Fibroblast of skin of right biceps (primary cell): ENCODE results near the gene CFAP107.
"Not testable (repeated sequence)": the region's sequence is repeated elsewhere in the genome, so short reads cannot be mapped to it uniquely, and the experiment has no call there.

Experiments used
- DNase-seq: peaks from one replicate; pipeline ENCODE4 v3.0.0-alpha.2; 2013

Gene CFAP107

DNA sequence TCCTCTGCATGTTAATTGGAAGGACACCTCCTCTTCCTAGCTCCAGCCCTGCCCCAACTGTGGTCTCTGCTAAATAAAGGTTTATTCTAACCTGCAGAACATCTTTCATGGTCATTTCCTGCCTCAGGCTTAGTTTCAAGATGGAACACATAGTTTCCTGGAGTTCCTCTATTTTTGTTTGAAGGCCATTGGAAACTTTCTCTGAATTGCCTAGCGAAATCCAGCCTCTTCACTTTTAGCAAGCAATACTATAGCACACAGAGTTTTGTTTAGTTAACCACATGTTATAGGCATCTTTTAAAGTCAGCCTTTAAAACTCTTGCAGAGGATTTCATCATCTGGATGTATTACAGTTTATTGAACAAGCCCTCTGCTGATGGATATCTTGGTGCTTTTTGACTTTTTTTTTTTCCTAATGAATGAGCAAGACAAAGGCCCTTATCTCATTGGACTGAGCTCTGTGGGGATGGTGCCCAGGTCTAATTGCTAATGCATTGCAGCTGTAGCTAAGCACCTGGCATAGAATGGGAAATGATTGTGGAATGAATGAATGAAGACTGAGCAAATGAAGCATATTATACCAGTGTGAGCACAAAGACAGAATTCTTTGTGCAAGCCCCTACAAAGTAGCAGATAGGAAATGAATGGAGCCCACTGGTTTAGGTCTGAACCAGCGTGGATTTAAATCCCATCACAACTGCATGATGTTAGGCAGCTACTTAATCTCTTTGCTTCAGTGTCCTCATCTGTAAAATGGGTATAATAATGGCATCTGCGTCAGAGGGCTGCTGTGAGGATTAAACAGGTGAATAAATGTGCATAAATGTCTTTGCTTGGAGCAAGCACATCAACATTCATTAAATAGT lies 641 bp upstream of the CFAP107 start:
- DNase-seq, result peak; percentile 42

DNA sequence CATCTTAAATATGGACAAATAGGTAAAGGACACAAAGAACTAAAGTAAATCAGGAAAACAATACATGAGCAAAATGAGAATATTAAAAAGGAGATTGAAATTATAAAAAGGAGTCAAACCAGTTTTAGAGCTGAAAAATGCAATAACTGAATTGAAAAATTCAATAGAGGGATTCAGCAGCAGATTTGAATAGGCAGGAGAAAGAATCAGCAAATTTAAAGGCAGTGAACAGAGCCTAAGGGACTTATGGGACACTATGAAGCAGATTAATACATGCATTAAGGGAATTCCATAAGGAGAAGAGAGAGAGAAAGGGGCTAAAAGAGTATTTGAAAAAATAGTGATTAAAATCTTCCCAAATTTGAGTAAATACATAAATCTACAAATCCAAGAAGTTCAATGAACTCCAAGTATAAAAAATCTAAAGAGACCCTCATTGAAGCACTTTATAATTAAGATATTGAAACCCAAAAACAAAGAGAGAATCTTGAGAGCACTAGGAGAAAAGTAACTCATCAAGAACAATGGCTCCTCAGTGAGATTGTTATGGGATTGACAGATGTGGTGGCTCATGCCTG lies 2.9 kb downstream of the CFAP107 start:
- no peak for DNase-seq

DNA sequence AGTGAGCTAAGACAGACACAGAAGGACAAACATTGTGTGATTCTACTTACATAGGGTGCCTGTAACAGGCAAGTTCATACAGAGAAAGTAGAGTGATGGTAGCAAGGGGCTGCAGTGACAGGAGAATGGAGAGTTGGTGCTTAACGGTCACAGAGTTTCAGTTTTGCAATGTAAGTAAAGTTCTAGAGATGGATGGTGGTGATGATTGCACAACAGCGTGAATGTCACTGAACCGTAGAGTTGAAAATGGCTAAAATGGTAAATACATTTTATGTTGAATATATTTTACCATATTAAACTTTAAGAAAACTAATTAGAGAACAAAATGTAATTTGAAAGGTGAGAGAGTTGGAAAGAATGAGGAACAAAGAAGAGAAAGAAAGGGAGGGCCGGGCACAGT lies 8.7 kb downstream of the CFAP107 start:
- DNase-seq, result no peak

DNA sequence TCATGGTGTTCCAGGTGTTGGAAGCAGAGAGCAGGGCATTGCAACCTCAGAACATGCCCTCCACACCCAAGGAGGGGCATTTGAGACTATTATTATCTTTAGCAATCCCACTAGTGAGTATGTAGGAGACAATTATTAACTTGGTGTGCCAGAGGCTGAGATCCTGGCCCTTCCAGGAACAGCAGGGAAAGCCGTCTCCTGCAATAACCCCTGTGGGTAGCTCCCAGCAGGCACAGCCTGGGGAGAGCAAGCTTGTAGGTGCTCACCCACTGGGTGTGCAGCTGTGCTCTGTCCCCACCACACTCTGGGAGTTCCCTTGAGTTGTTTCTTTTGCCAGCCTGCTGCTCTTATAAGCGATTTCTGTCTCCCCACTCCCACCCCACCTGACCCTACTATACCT lies 10.3 kb downstream of the CFAP107 start:
- no peak for DNase-seq

DNA sequence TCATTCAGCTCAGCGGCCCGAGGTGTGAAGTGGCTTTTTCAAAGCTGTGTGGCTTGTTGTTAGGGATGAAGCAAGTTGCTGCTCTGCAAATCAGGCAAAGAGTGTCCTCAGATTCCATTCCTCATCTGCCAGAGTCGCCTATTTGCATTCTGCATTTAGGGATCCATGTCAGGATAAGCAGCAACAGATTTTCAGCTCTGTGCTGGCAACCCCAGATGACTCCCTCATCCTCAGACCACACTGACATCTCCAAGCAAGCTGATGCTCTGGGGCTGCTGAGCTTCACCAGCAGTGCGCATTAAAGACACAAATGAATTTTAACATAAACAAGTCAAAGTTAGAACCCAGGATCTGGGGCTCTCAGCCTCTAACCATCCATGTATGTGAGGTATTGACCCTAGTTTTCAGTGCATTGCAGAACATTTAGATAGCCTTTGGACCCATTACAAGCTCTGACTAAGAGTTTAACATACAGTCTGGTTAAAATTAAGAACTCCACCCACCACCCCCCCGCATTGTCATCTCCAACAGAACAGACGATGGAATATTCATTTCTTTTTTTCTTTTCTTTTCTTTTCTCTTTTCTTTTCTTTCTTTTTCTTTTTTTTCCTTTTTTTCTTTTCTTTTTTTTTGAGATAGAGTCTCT lies 10.9 kb downstream of the CFAP107 start:
- DNase-seq, result peak; percentile 1

DNA sequence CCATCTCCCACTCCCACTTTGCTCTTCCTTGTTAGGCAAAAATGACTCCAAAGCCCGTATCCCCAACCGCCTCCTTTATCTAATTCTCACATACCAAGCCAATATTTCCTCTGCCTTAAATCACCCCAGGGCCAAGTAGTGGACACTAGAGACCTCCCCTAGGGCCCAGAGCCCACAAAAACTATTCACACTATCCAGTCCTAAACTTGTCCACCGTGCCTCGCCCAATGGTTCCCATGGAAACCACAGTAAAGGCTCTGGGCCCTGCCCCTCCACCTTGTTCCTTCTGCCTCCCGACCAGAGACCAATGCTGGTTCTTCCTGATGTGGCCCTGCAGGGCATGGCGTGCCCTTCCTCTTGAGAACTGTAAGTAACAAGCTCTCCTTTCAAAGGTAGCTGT lies 11.8 kb downstream of the CFAP107 start:
- DNase-seq, result no peak

DNA sequence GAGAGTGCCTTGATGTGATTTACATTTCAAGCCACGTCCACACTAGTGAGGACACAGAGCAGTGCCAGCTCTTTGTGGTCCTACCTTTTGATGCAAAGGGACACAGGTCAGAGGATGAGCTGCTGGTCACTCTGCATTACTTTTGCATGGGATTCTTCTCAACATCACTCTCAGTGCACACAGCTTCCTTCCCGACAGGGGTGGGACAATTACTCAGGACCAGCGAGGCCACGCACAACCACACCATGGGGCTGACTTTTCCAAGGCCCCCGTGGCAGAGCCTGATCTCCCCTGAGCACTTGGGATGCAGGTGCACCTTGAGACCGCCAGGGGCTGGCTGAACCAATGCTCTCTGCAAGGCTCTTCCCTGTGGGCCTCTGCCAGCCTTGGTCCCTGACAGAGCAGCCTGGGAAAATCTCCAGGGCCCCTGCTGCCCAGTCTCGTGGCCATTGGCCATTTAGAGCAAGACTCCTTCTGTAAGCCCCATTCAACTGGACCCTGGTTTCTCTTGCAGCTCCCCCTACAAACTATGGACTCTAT lies 14.3 kb downstream of the CFAP107 start:
- DNase-seq, result no peak

DNA sequence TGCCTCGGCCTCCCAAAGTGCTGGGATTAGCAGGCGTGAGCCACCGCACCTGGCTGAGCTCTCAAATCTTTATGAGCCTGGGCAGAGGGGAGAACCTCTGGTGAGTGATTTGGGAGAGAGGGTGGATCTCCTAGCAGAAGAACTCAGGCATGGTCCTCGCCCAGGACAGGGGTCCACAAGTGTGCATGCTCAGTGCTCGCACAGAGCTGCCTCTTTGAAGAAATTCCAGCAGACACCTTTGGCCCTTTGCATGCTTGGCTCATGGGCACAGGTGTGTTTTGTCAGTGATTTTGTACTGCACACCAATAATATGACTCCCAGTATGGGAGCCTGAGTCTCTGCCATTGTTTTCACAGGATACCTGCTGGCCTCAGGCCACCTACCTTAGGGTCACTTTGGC lies 15.8 kb downstream of the CFAP107 start:
- DNase-seq, result no peak

DNA sequence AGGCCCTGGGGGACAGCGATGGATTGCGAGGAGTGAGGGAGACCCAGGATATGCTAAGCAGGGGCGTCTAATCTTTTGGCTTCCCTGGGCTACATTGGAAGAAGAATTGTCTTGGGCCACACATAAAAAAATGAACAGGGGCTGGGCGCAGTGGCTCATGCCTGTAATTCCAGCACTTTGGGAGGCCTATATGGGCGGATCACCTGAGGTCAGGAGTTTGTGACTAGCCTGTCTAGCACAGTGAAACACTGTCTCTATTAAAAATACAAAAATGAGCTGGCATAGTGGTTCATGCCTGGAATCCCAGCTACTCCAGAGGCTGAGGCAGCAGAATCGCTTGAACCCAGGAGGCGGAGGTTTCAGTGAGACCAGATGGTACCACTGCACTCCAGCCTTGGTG lies 16.8 kb downstream of the CFAP107 start:
- DNase-seq, result no peak

DNA sequence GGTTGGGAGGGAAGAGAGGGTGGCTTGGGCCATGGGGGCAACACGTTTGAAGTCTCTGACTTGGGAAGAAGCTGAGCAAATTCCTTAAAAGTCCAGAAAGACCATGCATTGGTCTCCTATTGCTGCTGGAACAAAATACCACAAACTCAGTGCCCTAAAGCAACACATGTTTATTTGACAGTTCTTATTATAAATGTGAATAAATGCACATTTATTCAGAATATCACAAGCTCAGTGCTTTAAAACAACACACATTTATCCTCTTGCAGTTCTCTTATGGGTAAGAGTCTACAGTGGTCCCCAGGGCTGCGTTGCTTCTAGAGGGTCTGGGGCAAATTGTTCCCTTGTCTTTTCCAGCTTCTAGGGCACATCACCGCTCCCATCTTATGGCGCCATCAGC lies 17.5 kb downstream of the CFAP107 start:
- no peak for DNase-seq

DNA sequence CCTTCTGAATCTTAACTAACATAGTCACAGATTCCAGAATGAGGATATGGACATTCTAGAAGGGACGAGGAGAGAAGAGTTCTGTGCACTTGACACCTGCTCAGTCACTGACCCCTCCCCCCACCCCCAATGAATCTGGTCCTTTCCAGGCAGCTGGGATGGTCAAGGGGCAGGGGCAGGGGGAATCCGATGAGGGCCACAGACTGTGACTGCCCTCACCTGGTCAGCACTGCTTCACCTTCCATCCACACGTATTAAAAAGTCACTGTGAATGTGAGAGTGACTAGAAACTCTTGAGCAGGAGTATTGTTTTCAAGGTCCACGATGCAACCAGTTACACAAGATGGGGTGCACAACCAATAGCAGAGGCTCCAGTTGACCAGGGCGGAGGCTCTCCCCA lies 18.0 kb downstream of the CFAP107 start:
- no peak for DNase-seq

DNA sequence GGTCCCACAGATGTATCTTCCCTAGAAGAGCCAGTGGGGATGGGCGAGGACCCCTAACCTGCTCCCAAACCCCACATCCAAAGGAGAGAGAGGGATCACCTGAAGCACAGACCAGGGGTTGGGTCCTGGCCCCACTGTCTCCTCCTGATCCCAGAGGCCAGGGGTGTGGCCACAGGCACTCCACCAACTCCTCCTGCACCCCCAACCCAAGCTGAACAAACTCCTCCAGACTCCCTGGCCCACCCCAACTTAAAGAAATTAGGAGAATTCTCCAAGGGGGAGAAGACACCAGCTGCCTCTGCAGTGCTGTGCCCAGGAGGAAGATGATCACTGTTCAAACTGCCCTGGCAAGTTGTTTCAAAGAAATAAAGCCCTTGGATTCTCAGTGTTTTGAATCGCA lies 23.0 kb downstream of the CFAP107 start:
- DNase-seq, result no peak

DNA sequence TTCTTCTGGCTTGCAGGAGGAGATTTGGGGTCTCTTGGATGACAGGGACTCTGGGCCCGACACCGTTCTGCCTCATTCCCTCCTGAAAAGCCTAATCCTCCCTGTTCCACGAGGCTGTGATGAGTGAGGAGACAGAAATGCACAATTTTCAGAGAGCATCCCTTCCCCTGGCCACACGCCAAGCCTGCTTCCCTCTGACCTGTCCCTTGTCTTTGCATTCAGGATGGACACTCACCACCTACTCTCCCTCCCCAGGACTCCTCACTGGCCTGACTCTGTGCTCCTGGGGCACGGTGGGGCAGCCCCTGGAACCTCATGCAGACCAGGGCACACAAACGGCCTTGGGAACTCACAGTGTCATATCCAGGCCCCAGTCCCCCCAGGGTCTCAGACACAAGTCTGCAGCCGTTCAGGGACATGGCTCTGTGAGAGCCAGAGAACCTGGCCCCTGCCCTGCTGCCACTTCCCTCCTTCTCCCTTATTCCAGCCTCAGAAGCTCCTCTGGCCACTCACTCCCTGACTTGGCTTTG lies 24.0 kb downstream of the CFAP107 start:
- no peak for DNase-seq

DNA sequence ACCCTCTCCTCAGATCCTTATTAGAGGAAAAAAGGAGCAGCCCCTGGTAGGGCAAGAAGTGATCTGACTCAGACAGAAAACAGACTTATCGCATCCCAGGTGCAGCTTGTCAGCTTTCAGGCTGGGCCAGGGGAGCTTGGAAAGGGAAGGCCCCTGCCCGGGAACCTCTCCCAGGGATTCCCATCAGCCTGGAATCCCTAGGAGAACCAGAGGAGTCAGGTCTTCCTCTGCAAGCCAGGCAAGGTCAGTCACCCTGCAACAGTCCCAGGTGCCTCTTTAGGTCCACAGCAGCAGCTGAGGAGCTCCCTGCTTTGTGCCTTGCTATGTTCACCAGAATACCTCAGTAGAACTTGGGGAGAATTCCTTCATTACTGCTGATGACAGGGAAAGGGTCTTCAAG lies 24.6 kb downstream of the CFAP107 start:
- DNase-seq, result no peak

DNA sequence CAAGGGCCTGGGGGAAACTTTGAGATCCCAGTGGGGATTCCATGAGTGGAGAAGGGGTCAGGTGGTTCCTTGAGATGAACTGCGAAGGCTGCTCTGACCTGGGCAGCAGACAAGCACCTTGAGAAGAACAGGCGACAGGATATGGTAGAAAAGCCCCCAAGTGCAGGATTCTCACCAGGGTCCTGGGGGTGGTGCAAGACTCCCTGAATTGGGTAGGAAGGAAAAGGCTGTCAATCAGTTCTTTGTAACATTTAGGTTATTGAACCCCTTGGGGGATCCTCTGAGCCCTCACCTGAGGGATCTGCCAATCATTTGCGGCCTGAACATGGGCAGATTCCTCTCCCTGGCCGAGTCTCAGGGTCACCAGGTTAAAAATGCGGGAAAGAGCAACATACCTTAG lies 25.2 kb downstream of the CFAP107 start:
- no peak for DNase-seq

DNA sequence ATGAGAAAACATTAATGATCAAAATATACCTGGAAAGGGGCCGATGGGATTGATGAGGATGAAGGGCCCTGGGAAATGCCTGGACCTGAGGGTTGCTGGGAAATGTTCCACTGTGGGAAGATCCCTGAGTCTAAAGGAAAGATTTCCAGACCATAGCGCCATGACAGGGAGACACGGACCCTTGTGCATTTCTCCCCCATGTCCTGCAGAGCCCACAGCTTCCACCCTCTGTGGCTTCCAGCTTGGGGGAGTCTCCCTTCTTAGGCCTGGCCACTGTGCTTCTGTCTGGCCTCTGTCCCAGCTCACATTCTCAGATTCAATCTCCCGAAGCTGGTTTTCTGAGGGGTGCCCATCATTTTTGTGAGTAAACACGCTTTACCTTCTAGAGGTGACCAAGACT lies 26.5 kb downstream of the CFAP107 start:
- DNase-seq, result no peak

DNA sequence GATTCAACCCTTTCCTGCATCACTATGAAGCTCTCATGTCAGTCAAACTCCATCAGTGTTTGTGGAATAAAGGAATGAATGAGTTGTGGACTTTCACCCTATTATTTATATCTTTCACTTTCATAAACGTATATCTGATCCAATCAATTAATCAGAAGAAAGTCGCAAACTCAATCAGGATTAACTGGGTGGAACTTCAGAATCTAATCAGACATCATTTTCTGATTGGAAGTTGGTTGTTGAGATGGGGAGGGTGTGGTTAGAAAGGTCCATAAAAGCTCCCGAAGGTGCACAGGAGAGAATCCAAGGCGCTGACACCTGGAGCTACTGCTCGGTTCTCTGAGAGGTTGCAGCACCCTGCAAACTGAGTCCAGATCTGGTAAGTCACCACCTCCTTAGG lies 27.4 kb downstream of the CFAP107 start, which contains the start of gene PRAMEF12:
Gene PRAMEF12, plus strand, starts transcription at position 301 of the 400 bp plus-strand sequence. CDS start 1,130 bp downstream, outside the sequence.
- DNase-seq, result no peak

DNA sequence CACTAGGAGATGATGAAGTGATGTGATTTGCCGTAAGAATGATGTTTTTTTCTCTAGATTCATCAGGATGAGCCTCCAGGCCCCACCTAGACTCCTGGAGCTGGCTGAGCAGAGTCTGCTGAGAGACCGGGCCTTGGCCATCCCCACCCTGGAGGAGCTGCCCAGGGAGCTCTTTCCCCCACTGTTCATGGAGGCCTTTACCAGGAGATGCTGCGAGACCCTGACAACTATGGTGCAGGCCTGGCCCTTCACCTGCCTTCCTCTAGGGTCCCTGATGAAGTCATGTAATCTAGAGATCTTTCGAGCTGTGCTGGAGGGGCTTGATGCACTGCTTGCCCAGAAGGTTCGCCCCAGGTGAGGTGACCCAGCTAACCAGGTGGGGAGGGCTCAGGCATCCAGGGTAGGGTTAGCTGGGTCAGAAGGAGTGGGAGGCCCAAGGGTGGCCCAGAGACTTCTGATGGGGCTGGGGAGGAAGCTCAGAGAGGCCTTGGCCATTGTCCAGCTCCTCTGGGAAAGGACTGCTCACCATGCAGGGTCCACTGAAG lies 28.9 kb downstream of the CFAP107 start:
- no peak for DNase-seq

DNA sequence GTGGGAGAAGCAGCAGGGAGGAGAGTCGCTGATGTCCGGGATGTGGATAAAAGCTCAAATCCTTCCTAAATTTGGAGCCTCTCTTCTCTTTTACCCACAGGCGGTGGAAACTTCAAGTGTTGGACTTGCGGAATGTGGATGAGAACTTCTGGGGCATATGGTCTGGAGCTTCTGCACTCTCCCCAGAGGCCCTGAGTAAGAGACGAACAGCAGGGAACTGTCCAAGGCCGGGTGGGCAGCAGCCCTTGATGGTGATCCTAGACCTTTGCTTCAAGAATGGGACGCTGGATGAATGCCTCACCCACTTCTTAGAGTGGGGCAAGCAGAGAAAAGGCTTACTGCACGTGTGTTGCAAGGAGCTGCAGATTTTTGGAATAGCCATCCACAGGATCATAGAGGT lies 29.4 kb downstream of the CFAP107 start:
- DNase-seq, result no peak

DNA sequence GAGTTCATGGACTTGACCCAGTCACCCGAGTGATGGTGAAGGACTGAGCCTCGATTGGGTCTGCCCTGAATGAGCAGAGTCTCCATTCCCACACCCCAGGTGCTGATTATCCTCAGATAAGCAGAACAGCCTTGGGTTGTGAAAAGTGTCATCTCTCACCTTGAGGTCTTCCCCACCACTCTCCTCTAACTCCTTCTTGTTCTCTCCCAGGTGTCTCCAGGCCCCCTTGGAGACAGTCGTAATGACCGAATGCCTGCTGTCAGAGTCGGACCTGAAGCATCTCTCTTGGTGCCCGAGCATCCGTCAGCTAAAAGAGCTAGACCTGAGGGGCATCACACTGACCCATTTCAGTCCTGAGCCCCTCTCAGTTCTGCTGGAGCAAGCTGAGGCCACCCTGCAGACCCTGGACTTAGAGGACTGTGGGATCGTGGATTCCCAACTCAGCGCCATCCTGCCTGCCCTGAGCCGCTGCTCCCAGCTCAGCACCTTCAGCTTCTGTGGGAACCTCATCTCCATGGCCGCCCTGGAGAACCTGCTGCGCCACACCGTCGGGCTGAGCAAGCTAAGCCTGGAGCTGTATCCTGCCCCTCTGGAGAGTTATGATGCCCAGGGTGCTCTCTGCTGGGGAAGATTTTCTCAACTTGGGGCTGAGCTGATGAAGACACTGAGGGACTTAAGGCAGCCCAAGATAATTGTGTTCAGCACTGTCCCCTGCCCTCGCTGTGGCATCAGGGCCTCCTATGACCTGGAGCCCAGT lies 31.0 kb downstream of the CFAP107 start:
- DNase-seq, result no peak

DNA sequence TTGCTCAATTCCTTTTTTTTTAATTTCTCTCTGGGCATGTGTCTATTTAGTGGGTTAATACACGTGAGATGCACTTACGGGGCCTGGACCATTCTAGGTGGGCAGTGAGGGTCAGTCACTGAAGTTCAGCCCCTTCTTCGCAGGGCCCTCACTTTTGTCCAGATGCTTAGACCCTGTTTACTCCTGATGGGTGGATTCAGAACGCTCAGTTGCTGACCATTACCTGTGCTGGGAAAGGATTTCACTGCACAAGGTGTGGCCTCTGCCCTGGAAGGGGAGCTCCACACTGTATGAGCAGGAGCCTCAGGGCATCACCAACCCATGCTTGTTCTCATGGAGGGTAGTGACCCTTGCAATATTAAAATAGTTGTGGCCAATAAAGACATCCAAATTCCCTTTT lies 32.1 kb downstream of the CFAP107 start:
- DNase-seq, result no peak

DNA sequence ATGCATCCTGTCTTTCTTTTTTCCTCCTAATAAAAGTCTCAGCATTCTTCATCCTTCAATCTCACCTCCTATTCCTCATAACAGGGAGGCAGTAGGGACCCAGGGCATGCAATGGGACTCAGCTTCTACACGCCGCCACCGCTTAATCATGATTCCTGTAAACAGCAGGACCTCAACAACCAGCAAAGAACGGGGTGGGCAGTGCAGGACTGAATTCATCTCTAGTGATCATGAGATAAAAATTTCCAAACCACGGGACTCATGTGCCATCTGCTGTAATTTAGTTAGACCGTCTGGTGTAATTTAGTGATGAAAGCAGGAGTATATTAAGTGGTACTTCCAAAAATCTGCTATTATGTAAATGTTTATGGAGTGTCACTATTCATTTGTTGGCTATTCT lies 32.9 kb downstream of the CFAP107 start:
- no peak for DNase-seq

DNA sequence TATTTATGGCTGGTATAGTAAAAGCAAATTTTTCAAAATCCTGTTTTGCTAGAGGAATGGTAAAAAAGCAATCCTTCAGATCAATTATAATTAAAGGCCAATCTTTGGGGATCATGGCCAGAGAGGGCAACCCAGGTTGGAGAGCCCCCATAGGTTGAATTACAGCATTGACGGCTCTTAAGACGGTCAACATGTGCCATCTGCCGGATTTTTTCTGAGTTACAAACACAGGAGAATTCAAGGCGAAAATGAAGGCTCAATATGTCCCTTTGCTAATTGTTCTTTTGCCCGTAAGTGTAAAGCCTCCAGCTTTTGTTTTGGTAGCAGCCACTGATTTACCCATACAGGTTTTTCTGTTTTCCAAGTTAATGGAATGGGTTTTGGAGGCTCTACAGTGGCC lies 35.5 kb downstream of the CFAP107 start:
- not testable (repeated sequence) for DNase-seq
